C4-2B (cell line): ENCODE results near the gene SSBP2.

Experiments
- ZFX ChIP-seq: fragments of 450-650 bp; IDR thresholded peaks from 2 replicates; pipeline ENCODE4 v1.6.1; 2017
- TF ChIP-seq, protein P1 (sequence below): fragments of 450-650 bp; conservative IDR thresholded peaks from 2 replicates; pipeline ENCODE4 v1.5.1; 2017; ENCODE audit warnings: mild to moderate bottlenecking

DNA sequence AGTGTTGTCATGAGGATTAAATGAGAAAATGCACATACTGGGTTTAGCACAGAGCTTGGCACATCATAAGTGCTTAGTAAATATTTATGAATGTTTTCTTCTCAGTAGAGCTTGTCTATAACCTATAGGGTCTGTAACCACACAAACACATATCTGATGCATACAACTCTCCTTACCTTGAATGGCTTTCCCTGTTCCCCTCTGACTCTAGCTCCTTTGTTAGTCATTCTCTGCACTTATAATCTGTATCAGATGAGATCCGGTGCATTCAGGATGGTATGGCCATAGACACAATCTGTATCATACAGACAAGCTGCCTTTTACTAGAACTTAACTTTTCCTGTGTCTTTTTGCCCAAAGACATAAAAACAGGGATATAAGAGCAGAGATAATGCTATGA lies 11.1 kb upstream of the SSBP2 start:
- TF ChIP-seq, protein P1, sequence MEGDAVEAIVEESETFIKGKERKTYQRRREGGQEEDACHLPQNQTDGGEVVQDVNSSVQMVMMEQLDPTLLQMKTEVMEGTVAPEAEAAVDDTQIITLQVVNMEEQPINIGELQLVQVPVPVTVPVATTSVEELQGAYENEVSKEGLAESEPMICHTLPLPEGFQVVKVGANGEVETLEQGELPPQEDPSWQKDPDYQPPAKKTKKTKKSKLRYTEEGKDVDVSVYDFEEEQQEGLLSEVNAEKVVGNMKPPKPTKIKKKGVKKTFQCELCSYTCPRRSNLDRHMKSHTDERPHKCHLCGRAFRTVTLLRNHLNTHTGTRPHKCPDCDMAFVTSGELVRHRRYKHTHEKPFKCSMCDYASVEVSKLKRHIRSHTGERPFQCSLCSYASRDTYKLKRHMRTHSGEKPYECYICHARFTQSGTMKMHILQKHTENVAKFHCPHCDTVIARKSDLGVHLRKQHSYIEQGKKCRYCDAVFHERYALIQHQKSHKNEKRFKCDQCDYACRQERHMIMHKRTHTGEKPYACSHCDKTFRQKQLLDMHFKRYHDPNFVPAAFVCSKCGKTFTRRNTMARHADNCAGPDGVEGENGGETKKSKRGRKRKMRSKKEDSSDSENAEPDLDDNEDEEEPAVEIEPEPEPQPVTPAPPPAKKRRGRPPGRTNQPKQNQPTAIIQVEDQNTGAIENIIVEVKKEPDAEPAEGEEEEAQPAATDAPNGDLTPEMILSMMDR, result no peak
- no peak for TF ChIP-seq ZFX
